ENCODE data around the gene PGAP6.

DNA sequence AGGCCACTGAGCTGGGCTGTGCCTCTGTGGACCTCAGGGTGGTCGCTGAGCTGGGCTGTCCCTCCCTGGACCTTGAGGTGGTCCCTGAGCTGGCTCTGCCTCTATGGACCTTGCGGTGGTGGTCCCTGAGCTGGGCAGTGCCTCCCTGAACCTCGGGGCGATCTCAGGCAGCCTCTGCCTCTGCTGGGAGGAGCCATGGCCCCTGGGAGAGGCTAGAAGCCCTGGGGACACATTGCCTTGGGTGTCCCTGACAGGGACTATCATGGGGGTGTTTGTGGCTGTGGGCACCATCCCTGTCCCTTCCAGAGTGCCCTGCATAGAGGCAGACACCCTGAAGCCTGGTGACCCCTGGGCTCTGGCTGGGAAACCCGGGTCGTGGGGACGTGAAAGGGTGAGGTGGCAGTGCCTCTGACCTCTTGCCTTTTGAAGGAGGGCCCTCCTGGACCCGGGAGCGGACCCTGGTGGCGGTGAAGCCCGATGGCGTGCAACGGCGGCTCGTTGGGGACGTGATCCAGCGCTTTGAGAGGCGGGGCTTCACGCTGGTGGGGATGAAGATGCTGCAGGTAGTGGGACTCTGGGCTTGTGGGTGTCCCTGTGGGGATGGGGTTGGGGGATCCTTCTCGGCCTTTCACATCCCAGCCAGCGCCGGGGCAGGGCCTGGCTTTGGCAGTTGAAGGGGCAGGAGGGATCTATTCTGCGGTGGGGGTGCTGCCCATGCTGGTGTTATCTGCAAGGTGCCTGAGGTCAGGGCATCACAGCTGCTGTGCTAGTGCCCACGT lies 17.0 kb upstream of the PGAP6 start:
- TF ChIP-seq, protein P1, sequence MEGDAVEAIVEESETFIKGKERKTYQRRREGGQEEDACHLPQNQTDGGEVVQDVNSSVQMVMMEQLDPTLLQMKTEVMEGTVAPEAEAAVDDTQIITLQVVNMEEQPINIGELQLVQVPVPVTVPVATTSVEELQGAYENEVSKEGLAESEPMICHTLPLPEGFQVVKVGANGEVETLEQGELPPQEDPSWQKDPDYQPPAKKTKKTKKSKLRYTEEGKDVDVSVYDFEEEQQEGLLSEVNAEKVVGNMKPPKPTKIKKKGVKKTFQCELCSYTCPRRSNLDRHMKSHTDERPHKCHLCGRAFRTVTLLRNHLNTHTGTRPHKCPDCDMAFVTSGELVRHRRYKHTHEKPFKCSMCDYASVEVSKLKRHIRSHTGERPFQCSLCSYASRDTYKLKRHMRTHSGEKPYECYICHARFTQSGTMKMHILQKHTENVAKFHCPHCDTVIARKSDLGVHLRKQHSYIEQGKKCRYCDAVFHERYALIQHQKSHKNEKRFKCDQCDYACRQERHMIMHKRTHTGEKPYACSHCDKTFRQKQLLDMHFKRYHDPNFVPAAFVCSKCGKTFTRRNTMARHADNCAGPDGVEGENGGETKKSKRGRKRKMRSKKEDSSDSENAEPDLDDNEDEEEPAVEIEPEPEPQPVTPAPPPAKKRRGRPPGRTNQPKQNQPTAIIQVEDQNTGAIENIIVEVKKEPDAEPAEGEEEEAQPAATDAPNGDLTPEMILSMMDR (CRISPR knock-in tag; IDR thresholded peaks at IDR 0.05), result no peak
- TF ChIP-seq ZNF564 (CRISPR knock-in tag; IDR thresholded peaks at IDR 0.05) (no peak), SETDB1 (CRISPR knock-in tag; IDR thresholded peaks at IDR 0.05; ENCODE audit: borderline replicate concordance) (no peak), RORA (CRISPR knock-in tag; IDR thresholded peaks at IDR 0.05) (no peak), MXI1 (IDR thresholded peaks at IDR 0.05; ENCODE audit: borderline replicate concordance, low read depth, low read length) (no peak), ZNF768 (CRISPR knock-in tag; IDR thresholded peaks at IDR 0.05) (no peak)
- TF ChIP-seq, protein P2, sequence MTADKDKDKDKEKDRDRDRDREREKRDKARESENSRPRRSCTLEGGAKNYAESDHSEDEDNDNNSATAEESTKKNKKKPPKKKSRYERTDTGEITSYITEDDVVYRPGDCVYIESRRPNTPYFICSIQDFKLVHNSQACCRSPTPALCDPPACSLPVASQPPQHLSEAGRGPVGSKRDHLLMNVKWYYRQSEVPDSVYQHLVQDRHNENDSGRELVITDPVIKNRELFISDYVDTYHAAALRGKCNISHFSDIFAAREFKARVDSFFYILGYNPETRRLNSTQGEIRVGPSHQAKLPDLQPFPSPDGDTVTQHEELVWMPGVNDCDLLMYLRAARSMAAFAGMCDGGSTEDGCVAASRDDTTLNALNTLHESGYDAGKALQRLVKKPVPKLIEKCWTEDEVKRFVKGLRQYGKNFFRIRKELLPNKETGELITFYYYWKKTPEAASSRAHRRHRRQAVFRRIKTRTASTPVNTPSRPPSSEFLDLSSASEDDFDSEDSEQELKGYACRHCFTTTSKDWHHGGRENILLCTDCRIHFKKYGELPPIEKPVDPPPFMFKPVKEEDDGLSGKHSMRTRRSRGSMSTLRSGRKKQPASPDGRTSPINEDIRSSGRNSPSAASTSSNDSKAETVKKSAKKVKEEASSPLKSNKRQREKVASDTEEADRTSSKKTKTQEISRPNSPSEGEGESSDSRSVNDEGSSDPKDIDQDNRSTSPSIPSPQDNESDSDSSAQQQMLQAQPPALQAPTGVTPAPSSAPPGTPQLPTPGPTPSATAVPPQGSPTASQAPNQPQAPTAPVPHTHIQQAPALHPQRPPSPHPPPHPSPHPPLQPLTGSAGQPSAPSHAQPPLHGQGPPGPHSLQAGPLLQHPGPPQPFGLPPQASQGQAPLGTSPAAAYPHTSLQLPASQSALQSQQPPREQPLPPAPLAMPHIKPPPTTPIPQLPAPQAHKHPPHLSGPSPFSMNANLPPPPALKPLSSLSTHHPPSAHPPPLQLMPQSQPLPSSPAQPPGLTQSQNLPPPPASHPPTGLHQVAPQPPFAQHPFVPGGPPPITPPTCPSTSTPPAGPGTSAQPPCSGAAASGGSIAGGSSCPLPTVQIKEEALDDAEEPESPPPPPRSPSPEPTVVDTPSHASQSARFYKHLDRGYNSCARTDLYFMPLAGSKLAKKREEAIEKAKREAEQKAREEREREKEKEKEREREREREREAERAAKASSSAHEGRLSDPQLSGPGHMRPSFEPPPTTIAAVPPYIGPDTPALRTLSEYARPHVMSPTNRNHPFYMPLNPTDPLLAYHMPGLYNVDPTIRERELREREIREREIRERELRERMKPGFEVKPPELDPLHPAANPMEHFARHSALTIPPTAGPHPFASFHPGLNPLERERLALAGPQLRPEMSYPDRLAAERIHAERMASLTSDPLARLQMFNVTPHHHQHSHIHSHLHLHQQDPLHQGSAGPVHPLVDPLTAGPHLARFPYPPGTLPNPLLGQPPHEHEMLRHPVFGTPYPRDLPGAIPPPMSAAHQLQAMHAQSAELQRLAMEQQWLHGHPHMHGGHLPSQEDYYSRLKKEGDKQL (CRISPR knock-in tag; IDR thresholded peaks at IDR 0.05; ENCODE audit: low read depth), result no peak
